COLO668 (cell line): ENCODE data around the gene VRK3.
"Not testable (repeated sequence)": the region's sequence is repeated elsewhere in the genome, so short reads cannot be mapped to it uniquely, and the experiment has no call there.

Experiments
- DNase-seq: peaks from one replicate; lab custom pipeline; 2025; ENCODE audit not compliant: unreplicated experiment; lab: John Stamatoyannopoulos, UW

VRK3 gene, protein sequence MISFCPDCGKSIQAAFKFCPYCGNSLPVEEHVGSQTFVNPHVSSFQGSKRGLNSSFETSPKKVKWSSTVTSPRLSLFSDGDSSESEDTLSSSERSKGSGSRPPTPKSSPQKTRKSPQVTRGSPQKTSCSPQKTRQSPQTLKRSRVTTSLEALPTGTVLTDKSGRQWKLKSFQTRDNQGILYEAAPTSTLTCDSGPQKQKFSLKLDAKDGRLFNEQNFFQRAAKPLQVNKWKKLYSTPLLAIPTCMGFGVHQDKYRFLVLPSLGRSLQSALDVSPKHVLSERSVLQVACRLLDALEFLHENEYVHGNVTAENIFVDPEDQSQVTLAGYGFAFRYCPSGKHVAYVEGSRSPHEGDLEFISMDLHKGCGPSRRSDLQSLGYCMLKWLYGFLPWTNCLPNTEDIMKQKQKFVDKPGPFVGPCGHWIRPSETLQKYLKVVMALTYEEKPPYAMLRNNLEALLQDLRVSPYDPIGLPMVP

DNA sequence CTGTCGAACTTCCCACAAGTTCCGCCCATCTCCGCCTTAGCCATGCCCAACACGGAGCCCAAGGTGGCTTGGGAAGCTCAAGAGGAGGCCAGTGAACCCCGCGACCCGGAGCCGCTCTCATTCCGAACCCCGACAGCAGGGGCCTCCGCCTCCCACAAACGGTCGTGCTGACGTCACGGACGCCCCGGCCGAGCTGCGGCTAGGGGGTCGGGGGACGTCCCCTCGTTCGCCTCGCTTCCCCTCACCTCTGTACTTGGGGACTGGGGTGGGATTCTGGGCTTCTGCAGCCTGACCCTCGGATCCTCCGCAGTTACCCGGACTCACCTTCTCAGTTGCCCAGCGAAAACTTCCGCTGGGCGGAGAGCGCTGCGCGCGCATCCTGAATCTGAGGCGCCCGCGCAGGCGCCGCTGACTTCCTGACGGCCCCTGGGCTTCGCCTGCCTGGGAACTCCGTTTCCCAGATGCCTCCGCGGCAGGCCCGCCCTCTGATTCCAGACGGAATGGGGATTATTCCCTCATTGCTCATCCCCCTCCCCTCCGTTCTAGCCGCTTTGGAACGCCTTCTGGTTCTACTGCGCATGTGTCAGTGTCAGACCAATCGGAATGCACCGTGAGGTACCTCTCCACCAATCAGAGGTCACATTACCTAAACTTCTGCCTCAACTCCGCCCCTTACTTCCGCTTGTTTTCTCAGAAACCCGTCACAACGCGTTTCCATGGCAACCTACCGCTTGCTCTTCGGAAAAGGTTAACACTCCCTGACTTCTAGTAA is at the start of gene VRK3:
Gene VRK3 (minus strand): TSS at position 351 of the 772 bp plus-strand sequence. CDS start 9,210 bp downstream, outside the sequence.
- DNase-seq = peak; percentile 98

DNA sequence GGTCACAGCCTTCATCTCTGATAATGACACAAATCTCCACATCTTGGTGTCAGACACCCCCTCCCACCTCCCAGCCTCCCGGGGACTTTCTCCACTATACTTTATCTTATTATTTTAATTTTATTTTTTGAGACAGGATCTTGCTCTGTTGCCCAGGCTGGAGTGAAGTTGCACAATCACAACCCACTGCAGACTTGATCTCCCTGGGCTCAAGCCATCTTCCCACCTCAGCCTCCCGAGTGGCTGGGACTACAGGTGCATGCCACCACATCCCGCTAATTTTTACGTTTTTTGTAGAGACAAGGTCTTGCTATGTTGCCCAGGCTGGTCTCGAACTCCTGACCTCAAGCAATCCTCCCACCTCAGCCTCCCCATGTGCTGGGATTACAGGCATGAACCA is 43.2 kb upstream of the VRK3 start:
- not testable (repeated sequence) for DNase-seq

DNA sequence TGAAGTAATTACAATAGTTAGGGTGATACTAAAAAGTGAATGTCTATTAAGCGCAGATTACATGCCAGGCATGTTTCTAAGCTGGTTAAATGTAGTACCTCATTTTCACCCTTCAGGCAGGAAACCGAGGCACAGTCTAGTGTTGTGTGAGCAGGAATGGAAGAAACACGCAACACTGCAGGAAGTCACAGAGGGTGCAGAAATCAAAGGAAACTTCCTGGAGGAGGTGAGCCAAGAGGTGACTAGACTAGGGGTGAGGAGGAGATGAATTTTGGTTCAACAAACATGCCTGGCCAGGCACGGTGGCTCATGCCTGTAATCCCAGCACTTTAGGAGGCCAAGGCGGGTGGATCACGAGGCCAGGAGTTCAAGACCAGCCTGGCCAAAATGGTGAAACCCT is 42.4 kb upstream of the VRK3 start:
- no peak for DNase-seq

DNA sequence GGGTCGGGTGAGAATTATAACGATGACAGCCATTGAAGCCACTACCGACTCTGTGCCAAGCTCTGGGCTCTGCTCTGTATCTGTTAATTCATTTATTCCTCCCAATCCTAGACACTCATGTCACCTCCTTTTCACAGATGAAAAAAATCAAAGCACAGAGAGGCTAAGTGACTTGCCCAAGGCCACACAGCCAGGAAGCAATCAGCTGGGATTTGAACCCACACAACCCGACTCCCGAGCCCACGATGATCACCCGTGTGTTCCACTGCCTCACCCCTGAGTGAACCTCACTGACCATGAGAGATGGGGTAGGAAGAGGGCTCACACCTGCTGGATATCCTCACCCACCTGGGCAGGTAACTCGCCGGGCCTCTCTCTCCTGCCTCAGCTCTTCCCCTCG is 40.8 kb upstream of the VRK3 start:
- no peak for DNase-seq

DNA sequence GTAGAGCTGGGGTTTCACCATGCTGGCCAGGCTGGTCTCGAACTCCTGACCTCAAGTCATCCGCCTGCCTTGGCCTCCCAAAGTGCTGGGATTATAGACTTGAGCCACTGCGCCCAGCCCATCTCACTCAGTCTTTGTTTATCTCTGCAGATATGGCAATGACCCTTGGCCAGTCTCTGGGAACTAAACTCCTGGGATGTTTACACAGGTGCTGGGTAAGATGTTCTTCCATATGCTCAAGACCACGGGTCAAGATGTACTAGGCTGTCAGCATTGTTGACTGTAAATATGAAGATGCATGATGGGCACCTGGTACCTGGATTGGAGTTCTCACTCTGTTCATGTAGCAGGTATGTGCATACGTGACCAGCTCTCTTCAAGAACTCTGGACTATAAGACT is 36.5 kb upstream of the VRK3 start:
- DNase-seq = no peak

DNA sequence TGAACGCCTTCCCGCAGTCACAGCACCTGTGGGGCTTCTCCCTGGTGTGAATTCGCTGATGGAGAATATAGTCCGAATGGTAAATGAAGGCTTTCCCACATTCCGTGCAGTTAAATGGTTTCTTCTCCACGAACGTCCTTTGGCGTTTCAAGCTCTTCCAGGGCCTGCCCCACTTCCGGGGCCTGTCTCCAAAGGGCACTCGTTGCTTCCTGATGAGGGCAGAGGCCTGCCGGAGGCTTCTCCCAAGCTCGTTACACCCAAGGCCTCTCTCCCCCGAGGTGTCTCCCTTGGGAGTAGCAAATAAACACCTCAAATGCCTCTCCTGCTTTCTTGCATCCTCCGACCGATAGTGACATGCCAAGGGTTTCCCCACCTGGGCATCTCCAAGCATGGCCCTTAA is 34.9 kb upstream of the VRK3 start:
- no peak for DNase-seq

DNA sequence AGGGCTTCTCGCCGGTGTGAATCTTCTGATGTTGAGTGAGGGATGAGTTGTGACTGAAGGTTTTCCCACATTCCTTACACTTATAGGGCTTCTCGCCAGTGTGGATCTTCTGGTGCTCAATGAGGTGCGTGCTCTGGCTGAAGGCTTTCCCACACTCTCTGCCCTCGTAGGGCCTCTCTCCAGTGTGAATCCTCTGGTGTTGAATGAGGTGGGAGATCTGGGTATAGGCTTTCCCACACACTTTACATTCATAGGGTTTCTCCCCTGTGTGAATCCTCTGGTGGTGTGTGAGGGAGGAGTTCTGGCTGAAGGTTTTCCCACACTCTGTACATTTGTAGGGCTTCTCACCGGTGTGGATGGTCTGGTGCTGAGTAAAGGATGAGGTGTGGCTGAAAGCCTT is 33.9 kb upstream of the VRK3 start:
- no peak for DNase-seq

DNA sequence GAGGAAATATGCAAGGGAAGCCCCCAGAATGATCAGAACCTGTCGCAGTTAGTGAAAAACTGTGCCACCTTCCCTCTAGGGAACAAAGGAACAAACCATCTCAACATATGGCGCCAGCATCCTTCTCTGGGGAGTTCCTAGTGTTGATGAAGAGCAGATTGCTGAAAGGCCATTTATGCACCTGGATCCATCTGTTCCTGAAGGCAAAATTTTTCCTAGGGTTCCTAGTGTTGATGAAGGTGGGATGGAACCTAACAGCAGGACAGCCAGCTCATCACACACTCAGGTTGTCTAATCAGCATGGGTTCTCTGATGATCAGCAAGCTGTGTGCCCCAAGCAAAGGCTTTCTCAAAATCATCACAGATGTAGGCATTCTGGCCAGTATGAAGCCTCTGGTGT is 33.3 kb upstream of the VRK3 start:
- no peak for DNase-seq

DNA sequence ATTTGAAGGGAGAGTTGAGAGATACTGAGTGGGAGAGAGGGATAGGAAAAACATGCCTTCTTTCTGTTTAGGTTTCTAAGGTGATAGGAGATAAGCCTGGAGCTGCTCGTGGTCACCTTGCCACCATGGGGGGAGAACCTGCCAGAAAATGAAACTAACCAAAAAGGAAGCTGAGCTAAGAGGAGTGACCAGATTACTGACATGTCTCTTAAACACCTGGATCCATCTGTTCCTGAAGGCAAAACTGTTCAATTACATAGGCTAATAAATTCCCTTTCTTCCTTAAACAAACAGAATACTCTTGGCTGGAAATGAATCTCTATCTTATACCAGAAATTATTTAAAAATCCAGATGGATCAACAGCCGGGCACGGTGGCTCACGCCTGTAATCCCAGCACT is 27.9 kb upstream of the VRK3 start:
- no peak for DNase-seq

DNA sequence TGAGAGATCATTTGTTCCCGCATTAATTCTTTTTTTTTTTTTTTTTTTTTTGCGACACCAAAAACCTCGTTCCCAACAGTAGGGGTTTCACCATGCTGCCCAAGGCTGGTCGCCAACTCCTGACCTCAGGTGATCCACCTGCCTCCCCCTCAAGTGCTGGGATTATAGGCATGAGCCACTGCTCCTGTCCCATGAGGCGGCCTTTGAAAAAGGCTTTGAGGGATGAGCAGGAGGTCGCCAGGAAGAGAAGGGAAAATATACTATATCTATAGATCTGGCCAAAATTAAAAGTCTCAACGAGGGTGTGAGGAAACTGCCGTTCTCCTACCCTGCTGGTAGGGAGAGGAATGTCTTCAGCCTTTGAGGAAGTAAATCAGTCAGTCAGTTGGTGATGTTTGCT is 26.8 kb upstream of the VRK3 start:
- no peak for DNase-seq

DNA sequence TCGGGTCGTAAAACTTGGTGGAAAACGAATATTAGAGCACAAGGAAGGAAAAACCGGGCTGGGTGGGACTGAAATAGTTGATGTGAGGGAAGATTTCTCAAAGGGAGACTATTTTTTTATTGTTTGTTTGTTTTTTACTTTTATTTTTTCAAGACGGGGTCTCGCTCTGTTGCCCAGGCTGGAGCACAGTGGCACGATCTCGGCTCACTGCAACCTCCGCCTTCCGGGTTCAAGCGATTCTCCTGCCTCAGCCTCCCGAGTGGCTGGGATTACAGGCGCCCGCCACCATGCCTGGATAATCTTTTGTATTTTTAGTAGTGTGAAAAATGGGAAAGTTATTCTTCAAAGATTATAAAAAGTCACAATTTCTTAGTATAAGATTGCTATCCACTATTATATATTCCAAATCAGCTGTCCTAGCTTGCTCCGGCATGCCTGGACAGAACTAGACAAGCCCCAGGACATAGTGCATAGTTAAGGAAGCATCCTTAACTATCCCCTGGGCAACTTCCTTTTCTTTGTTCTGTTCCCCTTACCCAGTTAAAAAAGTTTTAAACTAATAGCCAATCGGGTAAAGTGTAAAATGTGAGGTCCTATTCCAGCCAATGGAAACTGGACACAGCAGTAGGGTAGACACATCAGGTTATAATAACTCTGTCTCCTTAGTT is 26.2 kb upstream of the VRK3 start:
- not testable (repeated sequence) for DNase-seq

DNA sequence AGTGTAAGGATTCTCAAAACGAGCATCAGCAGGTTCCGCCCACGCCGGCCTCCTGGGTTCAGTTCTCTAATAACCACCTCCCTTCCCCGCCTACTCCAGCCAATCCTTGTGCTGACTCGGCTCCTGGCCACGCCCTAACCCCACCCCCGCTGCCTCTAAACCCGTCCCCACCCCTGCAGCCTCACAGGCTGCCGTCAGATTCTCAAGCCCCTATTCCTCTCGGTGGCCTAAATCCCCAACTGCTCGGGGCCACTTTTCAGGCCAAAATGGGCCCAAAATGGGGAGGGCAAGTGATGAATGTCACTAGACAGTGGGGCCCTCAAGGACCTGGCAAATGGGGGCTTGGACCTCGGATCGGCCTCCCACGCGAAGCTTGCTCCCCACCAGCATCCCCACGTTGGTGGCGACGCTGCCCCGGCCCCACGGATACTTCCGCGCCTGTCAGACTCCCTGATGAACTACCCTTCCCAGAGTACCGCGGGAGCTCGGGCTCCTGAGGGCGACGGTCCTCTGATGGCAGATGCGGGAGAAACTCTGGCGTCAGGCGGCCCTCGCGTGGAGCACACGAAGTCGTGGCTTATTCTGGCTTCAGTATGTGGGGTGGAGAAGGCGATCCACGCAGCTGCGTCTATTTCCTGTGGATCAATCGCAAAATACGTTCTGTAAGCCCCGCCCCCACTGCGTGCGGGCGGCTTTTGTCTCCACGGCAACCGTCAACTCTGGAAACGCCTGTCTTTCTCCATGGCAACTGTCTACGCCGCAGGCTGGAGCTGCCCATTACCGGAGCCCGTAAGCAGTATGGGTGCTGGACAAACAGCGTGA is 25.4 kb upstream of the VRK3 start:
- DNase-seq = peak; percentile 92

DNA sequence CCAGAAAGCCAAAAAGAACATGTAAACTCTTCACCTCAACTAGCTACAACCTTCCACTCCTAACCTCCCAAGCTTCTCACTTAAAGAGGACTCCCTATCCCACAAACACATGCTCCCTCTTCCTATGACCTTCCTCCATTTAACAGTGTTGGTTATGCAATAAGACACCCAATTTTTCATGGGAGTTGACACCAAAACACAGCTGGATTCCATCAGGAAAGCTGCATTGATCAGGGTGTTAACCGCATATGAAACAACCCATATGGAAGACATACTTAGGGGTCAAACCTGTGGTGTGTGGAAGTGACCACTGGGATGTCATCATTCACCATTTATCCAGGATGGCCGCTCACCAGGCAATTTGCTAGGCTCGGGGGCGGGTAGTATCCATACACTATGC is 22.5 kb upstream of the VRK3 start:
- no peak for DNase-seq

DNA sequence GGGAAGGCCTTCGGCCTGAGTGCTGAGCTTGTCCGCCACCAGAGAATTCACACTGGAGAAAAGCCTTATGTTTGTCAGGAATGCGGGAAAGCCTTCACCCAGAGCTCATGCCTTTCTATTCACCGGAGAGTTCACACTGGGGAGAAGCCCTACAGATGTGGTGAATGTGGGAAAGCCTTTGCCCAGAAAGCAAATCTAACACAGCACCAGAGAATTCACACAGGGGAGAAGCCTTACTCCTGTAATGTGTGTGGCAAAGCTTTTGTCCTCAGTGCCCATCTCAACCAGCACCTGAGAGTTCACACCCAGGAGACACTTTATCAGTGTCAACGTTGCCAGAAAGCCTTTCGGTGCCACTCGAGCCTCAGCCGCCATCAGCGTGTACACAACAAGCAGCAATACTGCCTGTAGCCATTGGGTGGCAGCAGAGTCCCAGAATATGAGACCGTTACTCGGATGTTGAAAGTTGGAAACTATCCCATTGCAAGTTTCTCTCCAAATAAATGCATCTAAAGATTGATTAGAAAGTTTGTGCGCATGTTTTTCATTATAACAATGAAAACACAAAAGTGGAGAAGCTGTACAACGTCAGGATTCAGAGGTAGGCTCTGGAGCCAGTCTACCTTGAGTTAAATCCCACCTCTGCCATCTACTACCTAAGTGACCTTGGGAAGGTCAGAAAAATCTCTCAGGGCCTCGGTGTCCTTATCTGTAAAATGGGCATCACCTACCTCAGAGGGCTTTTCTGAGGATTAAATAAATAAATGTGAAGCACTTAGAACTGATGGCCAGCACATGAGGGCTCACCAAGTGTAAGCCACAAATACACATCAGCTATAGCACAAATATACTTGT is 21.7 kb upstream of the VRK3 start:
- peak; percentile 56 for DNase-seq

DNA sequence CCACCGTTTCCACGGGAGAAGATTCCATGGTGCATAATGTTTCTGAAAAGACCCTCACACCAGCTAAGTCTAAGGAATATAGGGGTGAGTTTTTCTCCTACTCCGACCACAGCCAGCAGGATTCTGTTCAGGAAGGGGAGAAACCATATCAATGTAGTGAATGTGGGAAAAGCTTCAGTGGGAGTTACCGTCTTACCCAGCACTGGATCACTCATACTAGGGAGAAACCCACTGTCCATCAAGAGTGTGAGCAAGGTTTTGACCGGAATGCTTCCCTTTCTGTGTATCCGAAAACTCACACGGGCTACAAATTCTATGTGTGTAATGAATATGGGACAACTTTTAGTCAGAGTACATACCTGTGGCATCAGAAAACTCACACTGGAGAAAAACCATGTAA is 19.8 kb upstream of the VRK3 start:
- no peak for DNase-seq

DNA sequence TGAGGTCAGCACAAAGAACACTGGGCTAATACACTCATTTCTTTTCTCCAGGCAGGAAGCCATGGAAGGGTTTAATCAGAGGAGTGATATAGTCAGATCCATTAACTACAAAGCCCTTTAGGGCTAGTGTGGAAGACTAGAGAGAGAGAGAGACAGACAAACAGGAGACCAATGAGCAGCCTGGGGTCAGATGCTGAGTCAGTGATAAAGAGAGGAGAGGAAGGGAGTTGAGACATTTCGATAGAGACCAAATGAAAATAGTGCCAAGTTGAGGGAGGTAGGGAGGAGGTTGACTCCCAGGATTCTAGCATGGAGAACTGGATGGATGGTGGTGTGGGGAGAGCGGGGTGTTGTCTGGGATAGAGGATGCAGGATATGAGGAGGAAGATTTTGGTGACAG is 18.8 kb upstream of the VRK3 start:
- no peak for DNase-seq

DNA sequence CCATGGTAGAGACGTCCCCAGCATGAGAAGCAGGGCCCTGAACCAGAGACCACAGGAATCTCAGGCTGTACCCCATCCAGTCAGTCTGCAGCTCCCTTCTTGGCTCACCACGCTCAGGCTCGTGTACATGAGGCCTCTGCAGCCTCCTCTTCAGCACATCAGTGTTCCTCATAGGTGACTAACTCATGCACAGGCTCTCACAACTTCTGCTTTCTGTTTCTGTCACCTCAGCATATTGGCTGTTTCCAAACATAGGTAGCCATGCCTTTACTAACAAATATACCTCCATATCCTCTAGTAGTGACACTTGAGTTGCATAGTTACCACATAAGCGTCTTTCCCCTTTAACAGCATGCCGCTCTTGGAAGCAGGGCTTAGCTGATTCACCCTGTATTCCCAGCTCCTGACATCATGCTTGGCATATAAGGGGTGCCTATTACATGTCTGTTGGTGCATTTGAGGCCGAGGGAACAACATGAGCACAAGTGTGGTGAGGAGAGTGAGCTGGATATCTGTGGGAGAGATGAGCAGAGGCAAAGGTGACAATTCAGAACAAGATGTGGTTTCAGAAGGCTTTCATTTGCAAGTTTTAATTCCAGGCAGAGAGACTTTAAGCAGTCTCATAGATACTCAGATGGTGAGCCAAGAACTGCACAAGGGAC is 17.3 kb upstream of the VRK3 start:
- no peak for DNase-seq

DNA sequence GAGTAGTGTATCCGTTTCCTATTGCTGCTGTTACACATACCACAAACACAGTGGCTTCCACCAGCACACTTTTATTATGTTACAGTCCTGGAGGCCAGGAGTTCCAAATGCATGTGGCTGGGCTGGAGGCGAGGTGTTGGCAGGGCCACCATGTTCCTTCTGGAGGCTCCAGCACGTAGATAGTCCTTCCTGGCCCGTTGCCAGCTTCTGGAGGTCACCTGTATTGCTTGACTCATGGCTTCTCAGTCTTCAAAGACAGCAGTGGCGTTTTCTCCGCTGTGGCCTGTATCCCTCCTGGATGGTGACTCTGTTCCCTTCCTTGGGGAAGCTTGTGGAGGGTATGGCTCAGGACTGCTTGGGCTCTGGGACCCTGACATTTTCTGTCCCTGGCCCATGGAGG is 15.8 kb upstream of the VRK3 start:
- DNase-seq = no peak

DNA sequence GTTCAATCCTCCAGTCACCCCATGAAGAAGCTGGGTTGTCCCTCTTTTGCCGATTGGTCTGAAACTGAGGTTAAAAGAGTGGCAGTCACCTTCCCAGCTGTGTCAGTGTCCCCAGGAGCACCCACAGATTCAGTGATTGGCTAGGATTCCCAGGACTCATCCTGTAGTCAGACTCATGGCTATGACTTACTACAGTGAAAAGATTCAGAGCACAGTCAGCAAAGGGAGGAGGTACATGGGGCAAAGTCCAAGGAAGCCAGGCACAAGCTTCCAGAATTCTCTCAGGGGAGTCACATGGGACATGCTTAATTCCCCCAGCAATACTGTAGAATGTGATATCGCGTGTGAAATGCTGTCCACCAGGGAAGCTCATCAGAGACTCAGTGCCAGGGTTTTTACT is 14.8 kb upstream of the VRK3 start:
- DNase-seq = no peak
